GM10266 (cell line): ENCODE results near the gene SEL1L2.

Source experiments
- DNase-seq: peaks from one replicate; pipeline ENCODE4 v3.0.0; 2012; ENCODE audit errors: extremely low spot score
- TF ChIP-seq, protein P1 (sequence below): IDR thresholded peaks from 2 replicates; pipeline ENCODE4 v1.5.1; 2012; ENCODE audit warnings: mild to moderate bottlenecking, low read depth; ENCODE audit not compliant: control insufficient read depth, insufficient read depth; ENCODE audit errors: missing control alignments

Gene SEL1L2

DNA sequence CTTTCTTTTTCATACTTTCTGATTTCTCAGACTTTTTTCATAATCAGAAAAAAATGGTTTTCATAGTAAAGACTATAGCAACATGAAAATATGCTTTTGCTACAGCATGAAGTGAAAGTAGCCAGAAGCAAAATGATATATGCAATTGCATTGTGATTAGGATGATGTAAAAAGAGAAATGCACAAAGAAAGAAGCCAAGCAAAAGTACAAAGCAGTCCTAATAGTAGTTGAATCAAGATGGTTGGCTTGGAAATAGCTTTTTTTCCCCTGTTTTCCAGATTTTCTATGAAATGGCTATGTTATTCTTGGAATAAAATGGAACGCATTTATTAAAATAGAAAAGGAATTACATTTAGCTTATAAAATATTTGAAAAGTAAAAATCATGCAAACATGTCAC is 77.3 kb downstream of the SEL1L2 start:
- TF ChIP-seq, protein P1, sequence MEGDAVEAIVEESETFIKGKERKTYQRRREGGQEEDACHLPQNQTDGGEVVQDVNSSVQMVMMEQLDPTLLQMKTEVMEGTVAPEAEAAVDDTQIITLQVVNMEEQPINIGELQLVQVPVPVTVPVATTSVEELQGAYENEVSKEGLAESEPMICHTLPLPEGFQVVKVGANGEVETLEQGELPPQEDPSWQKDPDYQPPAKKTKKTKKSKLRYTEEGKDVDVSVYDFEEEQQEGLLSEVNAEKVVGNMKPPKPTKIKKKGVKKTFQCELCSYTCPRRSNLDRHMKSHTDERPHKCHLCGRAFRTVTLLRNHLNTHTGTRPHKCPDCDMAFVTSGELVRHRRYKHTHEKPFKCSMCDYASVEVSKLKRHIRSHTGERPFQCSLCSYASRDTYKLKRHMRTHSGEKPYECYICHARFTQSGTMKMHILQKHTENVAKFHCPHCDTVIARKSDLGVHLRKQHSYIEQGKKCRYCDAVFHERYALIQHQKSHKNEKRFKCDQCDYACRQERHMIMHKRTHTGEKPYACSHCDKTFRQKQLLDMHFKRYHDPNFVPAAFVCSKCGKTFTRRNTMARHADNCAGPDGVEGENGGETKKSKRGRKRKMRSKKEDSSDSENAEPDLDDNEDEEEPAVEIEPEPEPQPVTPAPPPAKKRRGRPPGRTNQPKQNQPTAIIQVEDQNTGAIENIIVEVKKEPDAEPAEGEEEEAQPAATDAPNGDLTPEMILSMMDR, result no peak
- no peak for DNase-seq

GRCh38 chr20:13910492-13910891 is 79.9 kb downstream of the SEL1L2 start:
- TF ChIP-seq, protein P1, result no peak
- DNase-seq, result no peak

GRCh38 chr20:13909067-13909466 is 81.3 kb downstream of the SEL1L2 start:
- TF ChIP-seq, protein P1, result no peak
- DNase-seq, result no peak

DNA sequence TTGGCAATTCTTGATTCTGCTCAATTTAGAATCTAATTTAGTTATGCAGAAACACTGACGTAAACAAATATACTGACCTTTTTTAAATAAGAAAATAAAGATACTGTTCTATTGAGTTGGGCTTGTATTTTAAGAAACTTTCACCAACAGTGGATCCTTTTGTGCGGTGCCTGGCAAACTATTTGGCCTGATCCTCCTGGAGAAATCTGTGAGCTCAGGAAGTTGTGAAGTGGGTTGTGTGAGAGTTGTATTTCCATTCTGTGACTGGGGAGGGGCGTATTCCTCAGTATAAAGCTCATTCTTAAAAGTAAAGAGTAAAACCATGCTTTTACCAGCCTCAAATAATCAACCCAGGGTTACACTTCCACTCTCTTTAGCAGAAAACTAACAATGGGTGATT is 85.6 kb downstream of the SEL1L2 start:
- TF ChIP-seq, protein P1, result no peak

GRCh38 chr20:13900496-13900895 is 89.9 kb downstream of the SEL1L2 start:
- DNase-seq, result no peak
- TF ChIP-seq, protein P1, result no peak

More for the DNA sequence above, 85.6 kb downstream of the SEL1L2 start:
- no peak for DNase-seq

- TF ChIP-seq, protein P1, result no peak
- DNase-seq, result no peak
These were observed 92.3 kb downstream of the SEL1L2 start for GRCh38 chr20:13898012-13898612.

DNA sequence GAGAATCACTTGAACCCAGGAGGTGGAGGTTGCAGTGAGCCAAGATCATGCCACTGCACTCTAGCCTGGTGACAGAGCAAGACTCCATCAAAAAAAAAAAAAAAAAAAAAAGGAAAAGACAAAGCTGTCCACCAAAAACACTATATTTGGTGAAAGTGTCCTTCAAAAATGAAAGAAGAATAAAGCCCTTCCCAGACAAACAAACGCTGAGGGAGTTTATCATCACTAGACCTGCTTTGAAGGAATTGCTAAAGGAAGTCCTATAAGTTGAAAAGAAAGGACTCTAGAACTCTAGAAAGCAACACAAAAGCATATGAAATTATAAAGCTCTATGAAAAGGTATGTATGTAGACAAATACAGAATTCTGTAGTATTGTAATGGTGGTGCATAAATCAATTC is 98.8 kb downstream of the SEL1L2 start:
- TF ChIP-seq, protein P1, result no peak
- no peak for DNase-seq
